ENCODE measurements around the gene GOLGA3.
"Not testable (repeated sequence)": the region's sequence is repeated elsewhere in the genome, so short reads cannot be mapped to it uniquely, and the experiment has no call there.

The GOLGA3 gene

GRCh38 chr12:132753670-132754069, 75.0 kb downstream of the GOLGA3 start:
- not testable (repeated sequence) for DNase-seq (ENCODE audit: low spot score)

GRCh38 chr12:132748319-132748718, 80.3 kb downstream of the GOLGA3 start:
- DNase-seq (ENCODE audit: low spot score) = no peak

GRCh38 chr12:132747896-132748295, 80.8 kb downstream of the GOLGA3 start:
- DNase-seq (ENCODE audit: low spot score) = no peak

- no peak for DNase-seq (ENCODE audit: low spot score)
These were observed 81.3 kb downstream of the GOLGA3 start for GRCh38 chr12:132747395-132747794.

- DNase-seq (ENCODE audit: low spot score) = no peak
These were observed 82.1 kb downstream of the GOLGA3 start for GRCh38 chr12:132746613-132747012.

GRCh38 chr12:132743831-132744230, 84.8 kb downstream of the GOLGA3 start:
- no peak for DNase-seq (ENCODE audit: low spot score)

GRCh38 chr12:132741620-132742019, 87.0 kb downstream of the GOLGA3 start:
- no peak for DNase-seq (ENCODE audit: low spot score)

GRCh38 chr12:132740652-132741051, 88.0 kb downstream of the GOLGA3 start:
- no peak for DNase-seq (ENCODE audit: low spot score)

- DNase-seq (ENCODE audit: low spot score) = no peak
These were observed 88.4 kb downstream of the GOLGA3 start for GRCh38 chr12:132740313-132740646.

- DNase-seq (ENCODE audit: low spot score) = no peak
These were observed 88.9 kb downstream of the GOLGA3 start for GRCh38 chr12:132739600-132740312.

GRCh38 chr12:132736913-132737312, 91.8 kb downstream of the GOLGA3 start:
- no peak for DNase-seq (ENCODE audit: low spot score)

- DNase-seq (ENCODE audit: low spot score) = no peak
These were observed 92.3 kb downstream of the GOLGA3 start for GRCh38 chr12:132736378-132736777.

- DNase-seq (ENCODE audit: low spot score) = no peak
These were observed 93.2 kb downstream of the GOLGA3 start for GRCh38 chr12:132735496-132735895.

GRCh38 chr12:132734206-132734605, 94.5 kb downstream of the GOLGA3 start:
- no peak for DNase-seq (ENCODE audit: low spot score)

- no peak for DNase-seq (ENCODE audit: low spot score)
These were observed 97.1 kb downstream of the GOLGA3 start for GRCh38 chr12:132731574-132731973.

GRCh38 chr12:132730353-132730752, 98.3 kb downstream of the GOLGA3 start:
- DNase-seq (ENCODE audit: low spot score) = no peak

- DNase-seq (ENCODE audit: low spot score) = peak; percentile 41
These were observed 98.9 kb downstream of the GOLGA3 start for GRCh38 chr12:132729541-132730320.

GRCh38 chr12:132728502-132728901, 100.2 kb downstream of the GOLGA3 start:
- DNase-seq (ENCODE audit: low spot score) = no peak

GRCh38 chr12:132727091-132727794, 101.4 kb downstream of the GOLGA3 start:
- DNase-seq (ENCODE audit: low spot score) = no peak

GRCh38 chr12:132726386-132726785, 102.3 kb downstream of the GOLGA3 start:
- DNase-seq (ENCODE audit: low spot score) = no peak

- no peak for DNase-seq (ENCODE audit: low spot score)
These were observed 104.0 kb downstream of the GOLGA3 start for GRCh38 chr12:132724506-132725241.

GRCh38 chr12:132723764-132724140, 104.9 kb downstream of the GOLGA3 start:
- DNase-seq (ENCODE audit: low spot score) = peak; percentile 57
